Esophagus squamous epithelium (tissue), 5 donors: ENCODE results near the gene KPTN. TPM values are rescaled to one million over a fixed set of nuclear protein-coding genes. Genes with fewer than 3 reads are reported as not detected.

Experiments used
- DNase-seq: peaks from one replicate; lab custom pipeline; 2025; lab: John Stamatoyannopoulos, UW
- H3K27ac ChIP-seq, 4 donors: fragments of 200-600 bp; sonication (generic); one replicate each; pipeline ENCODE4 v1.5.1; 2016 to 2019; ENCODE audit warnings: mild to moderate bottlenecking in 1 of 4
- H3K27me3 ChIP-seq, 4 donors: fragments of 200-600 bp; sonication (generic); 1 replicate in 3 of 4; 2 replicates in 1 of 4; pipeline versions ENCODE4 v1.5.1 to v1.6.0; 2017 to 2021; ENCODE audit warnings: antibody characterized with exemption in 1 of 4
- H3K36me3 ChIP-seq, 3 donors: fragments of 200-600 bp; sonication (generic); one replicate each; pipeline ENCODE4 v1.5.1; 2016 to 2019
- H3K4me1 ChIP-seq, 3 donors: fragments of 200-600 bp; sonication (generic); one replicate each; pipeline ENCODE4 v1.5.1; 2017 to 2019
- H3K4me3 ChIP-seq, 4 donors: fragments of 200-600 bp; sonication (generic); 1 replicate in 3 of 4; 2 replicates in 1 of 4; pipeline ENCODE4 v1.5.1; 2016 to 2019; ENCODE audit warnings: mild to moderate bottlenecking in 2 of 4, moderate library complexity in 1 of 4
- H3K9me3 ChIP-seq, 3 donors: fragments of 200-600 bp; sonication (generic); one replicate each; pipeline ENCODE4 v1.5.1; 2016 to 2019
- CTCF ChIP-seq, 6 experiments: fragments of 450-650 bp in 4 of 6; fragments of 200-600 bp in 2 of 6; sonication (generic) in 2 of 6; IDR thresholded peaks; one replicate each; pipeline ENCODE4 v1.5.1; 2016 to 2019; ENCODE audit warnings: antibody characterized with exemption in 6 of 6, mild to moderate bottlenecking in 4 of 6, moderate library complexity in 4 of 6
- POLR2A ChIP-seq, 4 donors: fragments of 450-650 bp; IDR thresholded peaks; one replicate each; pipeline ENCODE4 v1.6.1; 2017; ENCODE audit warnings: antibody characterized with exemption in 4 of 4, mild to moderate bottlenecking in 4 of 4, moderate library complexity in 3 of 4
- WGBS, 2 donors: methylation state at CpG; one replicate each; pipeline ENCODE4 v1.1.5; 2018; 5-methylcytosine and 5-hydroxymethylcytosine counted together
- intact Hi-C: fragments of 100-400 bp; cut with DNase I; formaldehyde crosslinking; loops from one replicate; pipeline ENCODE4 v1.15.0; 2022
- total RNA-seq, 4 donors: library from RNA; depleted of rRNA; stranded (reverse); fragments of >200 nt; gene quantifications; one replicate each; pipeline ENCODE4 v1.1.0, GENCODE V29; 2016
- donor health status: DM: yes; HTN: yes; CAD: no.

KPTN gene
- total RNA-seq, 4 donors from 2014 or later = 5.6 to 9.4 (median 8.4) TPM

DNA sequence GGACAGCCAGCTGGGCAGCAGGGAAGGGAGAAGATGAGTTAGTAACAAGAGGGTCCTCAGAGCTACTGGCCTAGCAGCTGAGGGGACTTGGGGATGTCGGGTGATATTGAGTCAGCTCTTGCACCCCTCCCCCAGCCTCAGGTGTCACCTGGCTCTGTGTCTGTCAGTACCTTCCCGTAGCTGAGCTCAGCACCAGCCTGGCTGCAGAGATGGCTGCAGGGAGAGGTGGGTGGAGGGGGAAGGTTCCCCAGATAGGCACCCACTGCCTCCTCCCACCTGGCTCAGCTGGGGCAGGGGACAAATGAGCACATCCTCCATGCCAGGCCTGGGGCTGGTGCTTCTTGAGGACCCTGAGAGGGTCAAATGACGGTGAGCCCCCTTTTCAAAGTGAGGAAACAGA, 6.8 kb upstream of the KPTN start:
- Histone ChIP-seq H3K36me3 (peaks cover 26 to 99% (median 27%) of the 10 kb centered on the region in 3 donors), H3K4me3 (no peak overlapping the region), H3K27me3 (no peaks in the 10 kb centered on the region), H3K4me1 (no peaks in the 10 kb centered on the region), H3K9me3 (no peaks in the 10 kb centered on the region), H3K27ac (no peak overlapping the region)
- TF ChIP-seq CTCF (IDR thresholded peaks at IDR 0.05) (no peak), POLR2A (IDR thresholded peaks at IDR 0.05) (no peak)
- intact Hi-C loops = no loop called here
- no peak for DNase-seq
- WGBS, 2 donors = 43 to 60% methylated on average over 1 to 2 of the region's 3 CpGs

DNA sequence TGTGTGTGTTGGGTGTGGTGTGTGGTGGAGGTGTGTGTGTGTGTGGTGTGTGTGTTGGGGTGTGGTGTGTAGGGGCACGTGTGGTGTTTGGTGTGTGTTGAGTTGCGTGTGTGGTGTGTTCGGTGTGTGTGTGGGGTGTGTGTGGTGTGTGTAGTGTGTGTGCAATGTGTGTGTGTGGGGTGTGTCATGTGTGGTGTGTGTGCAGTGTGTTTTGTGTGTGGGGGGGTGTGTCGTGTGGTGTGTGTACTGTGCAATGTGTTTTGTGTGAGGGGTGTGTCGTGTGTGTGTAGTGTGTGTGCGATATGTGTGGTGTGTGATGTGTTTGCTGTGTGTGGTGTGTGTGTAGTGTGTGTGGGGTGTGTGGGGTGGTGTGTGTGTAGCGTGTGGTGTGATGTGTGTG, 6.0 kb upstream of the KPTN start:
- H3K4me3 ChIP-seq = no peak overlapping the region
- H3K27me3 ChIP-seq = no peaks in the 10 kb centered on the region
- intact Hi-C loops = no loop called here
- peaks cover 1 to 6% (median 6%) of the 10 kb centered on the region in 3 donors for H3K4me1 ChIP-seq
- DNase-seq = no peak
- H3K36me3 ChIP-seq = peaks cover 26 to 97% (median 27%) of the 10 kb centered on the region in 3 donors
- TF ChIP-seq CTCF (IDR thresholded peaks at IDR 0.05) (no peak), POLR2A (IDR thresholded peaks at IDR 0.05) (no peak)
- no peaks in the 10 kb centered on the region for H3K9me3 ChIP-seq
- H3K27ac ChIP-seq = no peak overlapping the region
- WGBS, 2 donors = 69 to 92% methylated on average over 6 of the region's 7 CpGs

DNA sequence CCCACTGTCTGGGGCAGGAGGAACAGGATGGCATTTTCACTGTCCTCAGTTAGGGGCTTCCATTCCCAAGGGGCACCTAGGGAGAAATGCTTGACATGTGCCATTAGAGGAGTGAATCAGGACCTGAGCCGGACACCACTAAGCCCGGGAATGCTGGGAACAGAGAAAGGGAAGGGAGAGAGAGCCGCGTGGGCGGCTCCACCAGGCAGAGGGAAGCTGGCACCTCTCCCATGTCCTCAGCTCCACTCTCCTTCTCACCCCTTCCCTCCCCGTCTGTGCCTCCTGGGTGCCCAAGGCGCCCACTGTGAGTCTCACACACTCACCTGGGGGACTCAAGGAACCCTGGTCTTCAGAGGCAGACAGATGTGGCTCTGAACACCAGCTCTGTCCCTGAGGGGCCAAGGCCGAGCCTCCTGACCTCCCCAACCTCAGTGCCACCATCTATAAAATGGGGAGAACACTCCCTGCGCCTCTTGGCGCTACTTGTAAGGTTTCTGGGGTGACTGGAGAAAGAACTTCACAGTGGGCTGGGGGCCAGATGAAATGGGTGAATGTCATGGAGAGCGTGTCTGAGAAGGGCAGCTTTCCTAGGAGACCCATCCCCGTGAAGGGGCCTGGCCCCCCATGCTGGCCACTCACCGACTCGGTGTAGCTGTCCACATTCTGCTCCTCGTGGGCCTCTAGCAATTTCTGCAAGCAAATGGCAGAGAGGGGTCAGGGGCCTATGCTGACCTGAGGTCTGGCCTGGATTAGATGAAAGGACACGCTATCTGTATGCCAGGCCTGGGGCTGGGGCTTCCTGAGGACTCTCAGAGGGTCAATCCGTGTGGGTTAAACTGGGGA, 5.3 kb upstream of the KPTN start:
- intact Hi-C loops = no loop called here
- H3K27me3 ChIP-seq = no peaks in the 10 kb centered on the region
- peaks cover 9 to 13% (median 11%) of the 10 kb centered on the region in 3 donors for H3K4me1 ChIP-seq
- no peak for DNase-seq
- no peak overlapping the region for H3K27ac ChIP-seq
- peaks cover 26 to 91% (median 27%) of the 10 kb centered on the region in 3 donors for H3K36me3 ChIP-seq
- H3K4me3 ChIP-seq = no peak overlapping the region
- 77 to 86% methylated on average over 1 to 15 of the region's 17 CpGs for whole genome bisulfite sequencing, 2 donors
- H3K9me3 ChIP-seq = no peaks in the 10 kb centered on the region
- TF ChIP-seq CTCF (IDR thresholded peaks at IDR 0.05) (no peak), POLR2A (IDR thresholded peaks at IDR 0.05) (no peak)

GRCh38 chr19:47487551-47488515, 3.8 kb upstream of the KPTN start:
- no peak overlapping the region for H3K27ac ChIP-seq
- 81 to 82% methylated on average over 8 to 16 of the region's 19 CpGs for WGBS, 2 donors

More at GRCh38 chr19:47487551-47488515, 3.8 kb upstream of the KPTN start:
- TF ChIP-seq POLR2A (IDR thresholded peaks at IDR 0.05) = no peak
- no peak for TF ChIP-seq CTCF (IDR thresholded peaks at IDR 0.05)
- Histone ChIP-seq H3K9me3 (no peaks in the 10 kb centered on the region), H3K27me3 (no peaks in the 10 kb centered on the region), H3K36me3 (peaks cover 26 to 76% (median 27%) of the 10 kb centered on the region in 3 donors), H3K4me3 (no peak overlapping the region), H3K4me1 (peaks cover 11 to 22% (median 13%) of the 10 kb centered on the region in 3 donors)
- no peak for DNase-seq
- intact Hi-C loops = no loop called here
